Glutamatergic neuron (in vitro differentiated cells): Measurements from ENCODE around the gene FRMPD4. TPM values are rescaled to one million over a fixed set of nuclear protein-coding genes. Genes with fewer than 3 reads are reported as not detected.

Source experiments
- DNase-seq: peaks from one replicate; pipeline ENCODE4 v3.0.0; 2022
- H3K27ac Mint-ChIP-seq: one replicate; pipeline ENCODE4 v1.8.0; 2020; ENCODE audit warnings: mild to moderate bottlenecking, mixed read lengths, inconsistent platforms; ENCODE audit not compliant: unreplicated experiment
- H3K27me3 Mint-ChIP-seq: one replicate; pipeline ENCODE4 v1.8.0; 2020; ENCODE audit warnings: mild to moderate bottlenecking, moderate library complexity, mixed read lengths, inconsistent platforms; ENCODE audit not compliant: unreplicated experiment
- H3K36me3 Mint-ChIP-seq: one replicate; pipeline ENCODE4 v1.8.0; 2020; ENCODE audit warnings: mild to moderate bottlenecking, mixed read lengths, inconsistent platforms; ENCODE audit not compliant: unreplicated experiment
- H3K4me1 Mint-ChIP-seq: one replicate; pipeline ENCODE4 v1.8.0; 2020; ENCODE audit warnings: mild to moderate bottlenecking, low read depth, mixed read lengths, inconsistent platforms; ENCODE audit not compliant: unreplicated experiment
- H3K4me3 Mint-ChIP-seq: one replicate; pipeline ENCODE4 v1.8.0; 2020; ENCODE audit warnings: mild to moderate bottlenecking, mixed read lengths, inconsistent platforms; ENCODE audit not compliant: unreplicated experiment
- H3K9me3 Mint-ChIP-seq: one replicate; pipeline ENCODE4 v1.8.0; 2020; ENCODE audit warnings: mild to moderate bottlenecking, moderate library complexity, mixed read lengths, inconsistent platforms; ENCODE audit not compliant: unreplicated experiment
- CTCF ChIP-seq: fragments of 200-600 bp; sonication (generic); IDR thresholded peaks from one replicate; pipeline ENCODE4 v1.5.0; 2021; ENCODE audit not compliant: partially characterized antibody, unreplicated experiment
- total RNA-seq: library from RNA; stranded (reverse); fragmentation: NEBNext Ultra II Directional; extraction: Animal tissue kit (Norgen Biotek cat#: 25700); gene quantifications from one replicate; pipeline ENCODE4 v1.2.1, GENCODE V29; 2021; ENCODE audit not compliant: unreplicated experiment

Gene FRMPD4
- total RNA-seq, 1 donor from 2014 or later = 6.2 TPM

- H3K9me3 Mint-ChIP-seq = no peaks in the 10 kb centered on the region
- no peak overlapping the region for H3K27ac Mint-ChIP-seq
- H3K4me3 Mint-ChIP-seq = no peak overlapping the region
- TF ChIP-seq CTCF = no peak
- no peak for DNase-seq
- no peaks in the 10 kb centered on the region for H3K36me3 Mint-ChIP-seq
- peaks cover 11% of the 10 kb centered on the region for H3K4me1 Mint-ChIP-seq
- H3K27me3 Mint-ChIP-seq = no peaks in the 10 kb centered on the region
Measured at GRCh38 chrX:12237131-12237530, 98.9 kb downstream of the FRMPD4 start.

GRCh38 chrX:12237771-12238170, 99.5 kb downstream of the FRMPD4 start:
- Mint-ChIP-seq H3K4me1 (peaks cover 11% of the 10 kb centered on the region), H3K4me3 (no peak overlapping the region), H3K27me3 (no peaks in the 10 kb centered on the region), H3K27ac (no peak overlapping the region), H3K36me3 (no peaks in the 10 kb centered on the region), H3K9me3 (no peaks in the 10 kb centered on the region)
- no peak for DNase-seq
- no peak for TF ChIP-seq CTCF

- Mint-ChIP-seq H3K27ac (no peak overlapping the region), H3K4me1 (peaks cover 7% of the 10 kb centered on the region), H3K36me3 (no peaks in the 10 kb centered on the region), H3K27me3 (no peaks in the 10 kb centered on the region), H3K4me3 (no peak overlapping the region), H3K9me3 (no peaks in the 10 kb centered on the region)
- TF ChIP-seq CTCF = no peak
- no peak for DNase-seq
Measured at GRCh38 chrX:12239356-12240082, 101.2 kb downstream of the FRMPD4 start.

GRCh38 chrX:12240491-12240890, 102.2 kb downstream of the FRMPD4 start:
- H3K4me1 Mint-ChIP-seq = no peaks in the 10 kb centered on the region
- H3K27ac Mint-ChIP-seq = no peak overlapping the region
- H3K4me3 Mint-ChIP-seq = no peak overlapping the region
- DNase-seq = no peak
- no peak for TF ChIP-seq CTCF
- H3K9me3 Mint-ChIP-seq = no peaks in the 10 kb centered on the region
- no peaks in the 10 kb centered on the region for H3K27me3 Mint-ChIP-seq
- no peaks in the 10 kb centered on the region for H3K36me3 Mint-ChIP-seq

GRCh38 chrX:12241026-12241425, 102.8 kb downstream of the FRMPD4 start:
- no peak overlapping the region for H3K27ac Mint-ChIP-seq
- no peaks in the 10 kb centered on the region for H3K9me3 Mint-ChIP-seq

More at GRCh38 chrX:12241026-12241425, 102.8 kb downstream of the FRMPD4 start:
- no peak for DNase-seq
- H3K4me1 Mint-ChIP-seq = no peaks in the 10 kb centered on the region
- H3K27me3 Mint-ChIP-seq = no peaks in the 10 kb centered on the region
- H3K36me3 Mint-ChIP-seq = no peaks in the 10 kb centered on the region
- H3K4me3 Mint-ChIP-seq = no peak overlapping the region
- no peak for TF ChIP-seq CTCF
